K562 treated with DMSO at 1 percent for 4 hours (cell line): ENCODE results near the gene TSR1. TPM values are rescaled to one million over a fixed set of nuclear protein-coding genes. Genes with fewer than 3 reads are reported as not detected.

ENCODE experiments used
- total RNA-seq: library from RNA; unstranded; fragments of 300-600 nt; gene quantifications from 2 replicates; pipeline ENCODE4 v1.2.3, GENCODE V29; 2022; ENCODE audit not compliant: insufficient read depth

TSR1 gene
- 9.5 and 10.6 TPM in 2 replicates for total RNA-seq

DNA sequence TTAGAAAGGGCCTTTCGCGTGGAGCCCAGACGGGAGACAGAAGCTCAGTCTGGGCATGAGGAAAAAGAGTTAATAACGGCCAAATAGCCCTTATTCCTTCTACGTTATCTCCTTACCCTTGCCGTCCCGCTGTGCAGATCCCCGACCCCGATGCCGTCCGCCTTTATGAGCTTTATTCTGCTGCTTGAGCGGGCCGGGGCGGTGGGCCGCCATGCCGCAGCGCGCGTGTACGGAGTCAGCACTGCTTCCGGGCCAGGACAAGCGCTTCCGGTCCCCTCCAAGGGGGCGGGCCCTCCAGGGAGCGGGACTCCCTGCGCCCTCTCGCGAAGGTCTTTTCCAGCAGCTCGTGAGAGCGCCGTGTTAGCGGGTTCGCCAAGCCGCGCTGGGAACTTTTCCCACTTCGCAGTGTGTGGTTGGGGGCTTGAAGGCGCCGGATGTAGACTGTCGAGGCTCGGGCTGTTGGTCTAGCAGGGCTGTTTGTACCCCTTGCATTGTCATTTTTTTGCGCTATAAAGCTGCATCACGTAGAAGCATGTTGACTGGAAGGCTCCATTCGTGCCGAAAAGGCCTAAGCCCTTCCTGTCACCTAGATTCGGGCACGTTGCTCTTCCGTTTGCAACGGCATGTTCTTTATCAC is at the start of gene TSR1:
TSS of gene TSR1 (minus strand) at position 243 of the 637 bp plus-strand sequence. CDS start at position 213, 30 bp downstream.

DNA sequence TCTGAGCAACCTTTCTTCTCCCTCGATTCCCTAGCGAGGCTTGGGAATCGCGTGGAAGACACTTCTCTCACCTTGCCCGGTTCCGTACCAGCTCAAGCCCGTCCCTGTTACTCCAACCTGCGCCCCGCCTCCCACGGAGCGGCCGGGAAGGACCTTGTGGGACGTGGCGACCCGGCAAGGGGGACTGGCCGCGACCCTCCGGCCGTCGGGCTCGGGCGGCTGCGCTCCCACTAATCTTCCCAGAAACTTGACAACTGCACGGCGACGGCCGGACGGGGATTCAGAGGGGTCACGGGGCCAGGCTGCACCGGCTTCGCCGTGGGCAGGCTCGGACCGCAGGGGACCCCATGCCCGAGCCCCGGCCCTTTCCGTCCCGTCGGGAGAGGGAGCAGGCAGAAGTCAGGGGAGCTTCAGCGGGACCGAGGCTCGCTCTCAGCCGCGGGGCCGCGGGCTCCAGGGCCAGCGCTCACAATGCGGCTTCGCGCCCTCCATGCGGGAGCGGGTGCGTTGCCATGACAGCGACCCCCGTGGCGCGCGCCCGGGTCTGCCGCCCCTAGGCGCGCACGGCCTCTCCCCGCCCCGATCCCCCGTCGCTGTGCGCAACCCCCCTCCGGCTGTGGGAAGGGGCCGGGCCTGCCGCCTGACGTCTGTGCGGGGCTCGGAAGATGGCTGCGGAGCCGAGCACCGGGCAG is 741 bp upstream of the TSR1 start, which contains the start of gene SGSM2:
TSS of gene SGSM2 (plus strand) at position 650 of the 692 bp plus-strand sequence. CDS start 188 bp downstream, outside the sequence.

DNA sequence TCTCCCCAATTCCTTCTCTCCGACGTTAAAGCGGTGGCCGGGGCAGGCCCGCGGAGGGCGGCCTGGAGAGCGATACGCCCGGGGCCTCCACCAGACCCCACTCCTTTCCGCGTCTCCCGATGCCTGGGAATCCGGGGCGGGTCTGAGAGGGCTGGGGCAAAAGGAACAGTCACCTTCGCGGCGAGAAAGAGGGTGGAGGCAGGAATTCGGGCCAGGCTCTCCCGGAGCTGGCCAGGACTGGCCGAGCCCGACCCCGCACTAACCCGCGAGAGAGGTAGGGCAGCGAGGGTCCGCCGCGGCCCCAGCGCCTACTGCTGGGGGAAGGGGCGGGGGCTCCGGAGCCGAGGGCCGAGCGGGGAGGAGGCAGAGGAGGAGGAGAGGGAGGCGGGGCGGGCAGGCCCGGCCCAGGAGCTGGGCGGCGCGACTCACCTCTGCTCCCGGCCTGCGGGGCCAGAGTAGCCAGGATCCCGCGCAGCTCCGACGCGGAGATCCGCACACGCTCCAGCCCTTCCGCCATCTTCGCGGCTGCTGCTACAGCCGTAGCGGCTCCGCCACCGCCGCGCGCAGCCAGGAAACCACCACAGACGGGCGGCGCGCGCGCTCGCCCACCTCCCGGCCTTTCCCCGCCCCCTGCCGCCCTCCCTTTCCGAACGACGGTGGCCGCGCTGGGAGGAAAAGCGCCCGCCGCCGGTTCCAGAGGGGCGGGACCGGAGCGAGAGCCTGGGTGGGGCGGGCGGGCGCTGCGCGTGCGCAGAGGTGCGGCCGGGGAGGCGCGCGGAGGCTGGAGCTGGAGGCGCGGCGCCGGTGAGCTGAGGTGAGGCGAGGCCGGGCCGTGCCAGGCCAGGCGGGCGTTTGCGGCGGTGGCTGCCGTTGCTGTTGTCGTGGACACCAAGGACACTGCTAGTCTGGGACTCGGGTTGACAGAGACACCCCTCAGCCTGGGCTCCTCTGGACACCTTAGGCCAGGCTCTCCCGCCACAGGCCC is 32.8 kb downstream of the TSR1 start, which contains the start of the genes SMG6 and SRR:
TSS of gene SMG6 (minus strand) at position 582 of the 985 bp plus-strand sequence. CDS start at position 517, 65 bp downstream.
TSS of gene SRR (plus strand) at position 747 of the 985 bp plus-strand sequence. CDS start 11,611 bp downstream, outside the sequence.

Other genes with a start within 250 kb of the TSR1 start
- 12.2 and 12.7 TPM in 2 replicates for gene SMG6, start 32.7 kb downstream of the TSR1 start, total RNA-seq
- 10.0 and 12.7 TPM in 2 replicates for gene SRR, start 32.5 kb downstream of the TSR1 start, total RNA-seq
- 11.8 and 20.3 TPM in 2 replicates for gene SGSM2, start 1.0 kb upstream of the TSR1 start, total RNA-seq
- gene MNT, start 64.6 kb upstream of the TSR1 start, total RNA-seq = 6.3 and 6.8 TPM in 2 replicates
- gene METTL16, start 175.4 kb upstream of the TSR1 start, total RNA-seq = 3.4 and 8.1 TPM in 2 replicates